Nephron (organoid): ENCODE measurements around the gene HINT2.

Experiments used
- H3K27ac Mint-ChIP-seq, 3 experiments: 2 replicates each; pipeline ENCODE4 v1.8.0; 2020; ENCODE audit warnings: mixed read lengths in 3 of 3, mild to moderate bottlenecking in 2 of 3, moderate library complexity in 1 of 3
- H3K27me3 Mint-ChIP-seq: 2 replicates; pipeline ENCODE4 v1.8.0; 2021; ENCODE audit warnings: low read depth, mild to moderate bottlenecking, moderate library complexity, mixed read lengths
- H3K36me3 Mint-ChIP-seq: 2 replicates; pipeline ENCODE4 v1.8.0; 2020; ENCODE audit warnings: low read depth, mixed read lengths
- H3K4me1 Mint-ChIP-seq: 2 replicates; pipeline ENCODE4 v1.8.0; 2020; ENCODE audit warnings: mixed read lengths
- H3K4me3 Mint-ChIP-seq, 3 experiments: 2 replicates each; pipeline ENCODE4 v1.8.0; 2020; ENCODE audit warnings: mild to moderate bottlenecking in 3 of 3, mixed read lengths in 3 of 3, moderate library complexity in 2 of 3
- H3K9me3 Mint-ChIP-seq: 2 replicates; pipeline ENCODE4 v1.8.0; 2020; ENCODE audit warnings: mixed read lengths
- TF ChIP-seq, protein P1 (sequence below), 3 experiments: fragments of 200-600 bp; sonication (generic); IDR thresholded peaks; one replicate each; pipeline ENCODE4 v1.5.0; 2021; ENCODE audit warnings: antibody characterized with exemption in 3 of 3; ENCODE audit not compliant: unreplicated experiment in 3 of 3

HINT2 gene

DNA sequence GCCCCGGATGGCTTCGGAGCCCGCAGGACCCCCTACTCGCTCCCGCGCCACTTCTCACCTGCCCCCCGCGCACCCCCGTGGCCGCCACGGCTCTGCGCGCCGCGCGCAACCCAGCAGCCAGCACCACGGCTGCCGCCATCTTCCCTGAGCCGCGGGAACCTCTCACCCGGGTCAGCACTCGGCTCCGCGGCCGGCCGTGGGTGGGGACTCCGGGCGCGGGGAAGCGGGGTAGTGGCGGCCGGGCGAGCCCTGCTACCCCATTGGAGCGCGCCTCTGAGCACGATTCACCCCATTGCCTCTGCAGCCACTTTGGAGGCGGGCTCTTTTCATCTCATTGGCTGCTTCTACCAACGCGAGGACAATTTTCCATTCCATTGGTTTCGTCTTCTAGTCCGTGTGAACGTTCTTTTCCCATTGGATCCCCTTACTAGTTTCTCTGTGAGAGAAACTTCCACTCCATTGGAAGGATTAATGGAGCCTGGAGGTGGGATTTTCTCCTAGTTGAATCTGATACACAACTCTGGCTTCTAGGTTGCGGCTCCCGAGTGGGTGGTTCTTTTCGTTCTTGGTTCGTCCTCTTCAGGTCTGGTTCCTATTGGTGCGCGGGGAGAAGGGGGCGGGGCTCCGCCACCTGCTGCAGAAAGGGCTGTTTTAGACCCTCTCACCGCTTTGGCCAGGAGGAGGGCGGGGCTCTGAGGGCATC is at the start of gene HINT2:
Gene HINT2, minus strand, starts transcription at position 202 of the 703 bp plus-strand sequence. Its CDS starts 63 bp downstream, at position 139.
- peaks cover 36% of the 10 kb centered on the region for H3K4me1 Mint-ChIP-seq
- H3K36me3 Mint-ChIP-seq = no peaks in the 10 kb centered on the region
- peak within 1 kb of the TSS; percentile 86 to 97 (median 94) for H3K27ac Mint-ChIP-seq
- peak within 1 kb of the TSS; percentile 88 to 94 (median 92) for H3K4me3 Mint-ChIP-seq
- H3K27me3 Mint-ChIP-seq = no peaks in the 10 kb centered on the region
- TF ChIP-seq, protein P1, sequence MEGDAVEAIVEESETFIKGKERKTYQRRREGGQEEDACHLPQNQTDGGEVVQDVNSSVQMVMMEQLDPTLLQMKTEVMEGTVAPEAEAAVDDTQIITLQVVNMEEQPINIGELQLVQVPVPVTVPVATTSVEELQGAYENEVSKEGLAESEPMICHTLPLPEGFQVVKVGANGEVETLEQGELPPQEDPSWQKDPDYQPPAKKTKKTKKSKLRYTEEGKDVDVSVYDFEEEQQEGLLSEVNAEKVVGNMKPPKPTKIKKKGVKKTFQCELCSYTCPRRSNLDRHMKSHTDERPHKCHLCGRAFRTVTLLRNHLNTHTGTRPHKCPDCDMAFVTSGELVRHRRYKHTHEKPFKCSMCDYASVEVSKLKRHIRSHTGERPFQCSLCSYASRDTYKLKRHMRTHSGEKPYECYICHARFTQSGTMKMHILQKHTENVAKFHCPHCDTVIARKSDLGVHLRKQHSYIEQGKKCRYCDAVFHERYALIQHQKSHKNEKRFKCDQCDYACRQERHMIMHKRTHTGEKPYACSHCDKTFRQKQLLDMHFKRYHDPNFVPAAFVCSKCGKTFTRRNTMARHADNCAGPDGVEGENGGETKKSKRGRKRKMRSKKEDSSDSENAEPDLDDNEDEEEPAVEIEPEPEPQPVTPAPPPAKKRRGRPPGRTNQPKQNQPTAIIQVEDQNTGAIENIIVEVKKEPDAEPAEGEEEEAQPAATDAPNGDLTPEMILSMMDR (IDR thresholded peaks at IDR 0.05; ENCODE audit: unreplicated experiment in 3 of 3) = no peak
- no peaks in the 10 kb centered on the region for H3K9me3 Mint-ChIP-seq

DNA sequence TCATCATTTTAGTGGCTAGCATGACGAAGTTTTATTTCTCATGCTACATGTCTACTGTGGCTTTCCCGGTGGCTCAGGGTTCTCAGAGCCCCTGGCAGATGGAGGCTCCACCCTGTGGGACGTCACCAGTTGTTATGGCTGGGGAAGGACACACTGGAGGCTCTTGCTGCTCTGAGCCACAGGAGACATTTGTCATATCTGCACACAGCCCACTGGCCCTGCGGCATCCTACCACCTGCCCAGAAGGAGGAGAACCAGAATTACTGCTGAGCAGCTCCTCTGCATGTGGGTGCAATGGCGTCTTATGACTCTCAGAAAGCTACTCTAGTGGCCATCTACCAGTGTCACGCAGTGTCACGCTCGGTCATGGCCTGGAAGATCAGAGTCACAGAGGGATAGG is 48.7 kb upstream of the HINT2 start:
- Mint-ChIP-seq H3K9me3 (no peaks in the 10 kb centered on the region), H3K27me3 (peaks cover 21% of the 10 kb centered on the region), H3K36me3 (no peaks in the 10 kb centered on the region), H3K4me3 (no peak overlapping the region), H3K4me1 (no peaks in the 10 kb centered on the region), H3K27ac (no peak overlapping the region)
- TF ChIP-seq, protein P1 (IDR thresholded peaks at IDR 0.05; ENCODE audit: unreplicated experiment in 3 of 3) = no peak

DNA sequence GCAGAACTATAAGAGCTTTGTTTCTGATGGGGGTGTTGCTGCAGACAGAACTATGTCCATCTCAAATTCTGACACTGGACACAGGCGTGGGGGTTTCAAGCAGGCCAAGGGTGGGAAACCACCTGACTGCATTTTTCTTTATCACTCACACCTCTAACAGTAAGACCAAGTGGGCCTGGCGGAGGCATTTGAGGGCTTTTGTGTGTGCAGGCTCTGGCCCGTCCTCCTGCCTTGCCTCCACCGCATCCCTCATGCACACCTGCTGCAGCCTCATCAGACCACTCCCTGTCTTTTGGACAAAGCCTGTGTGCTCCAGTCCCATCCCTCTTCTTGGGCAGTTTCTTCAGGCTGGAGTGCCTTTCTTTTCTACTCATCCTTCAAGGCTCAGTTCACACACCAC is 47.5 kb upstream of the HINT2 start:
- H3K4me3 Mint-ChIP-seq = no peak overlapping the region
- H3K9me3 Mint-ChIP-seq = no peaks in the 10 kb centered on the region
- H3K36me3 Mint-ChIP-seq = no peaks in the 10 kb centered on the region
- H3K27ac Mint-ChIP-seq = no peak overlapping the region
- no peaks in the 10 kb centered on the region for H3K4me1 Mint-ChIP-seq
- TF ChIP-seq, protein P1 (IDR thresholded peaks at IDR 0.05; ENCODE audit: unreplicated experiment in 3 of 3) = no peak
- H3K27me3 Mint-ChIP-seq = peaks cover 21% of the 10 kb centered on the region

DNA sequence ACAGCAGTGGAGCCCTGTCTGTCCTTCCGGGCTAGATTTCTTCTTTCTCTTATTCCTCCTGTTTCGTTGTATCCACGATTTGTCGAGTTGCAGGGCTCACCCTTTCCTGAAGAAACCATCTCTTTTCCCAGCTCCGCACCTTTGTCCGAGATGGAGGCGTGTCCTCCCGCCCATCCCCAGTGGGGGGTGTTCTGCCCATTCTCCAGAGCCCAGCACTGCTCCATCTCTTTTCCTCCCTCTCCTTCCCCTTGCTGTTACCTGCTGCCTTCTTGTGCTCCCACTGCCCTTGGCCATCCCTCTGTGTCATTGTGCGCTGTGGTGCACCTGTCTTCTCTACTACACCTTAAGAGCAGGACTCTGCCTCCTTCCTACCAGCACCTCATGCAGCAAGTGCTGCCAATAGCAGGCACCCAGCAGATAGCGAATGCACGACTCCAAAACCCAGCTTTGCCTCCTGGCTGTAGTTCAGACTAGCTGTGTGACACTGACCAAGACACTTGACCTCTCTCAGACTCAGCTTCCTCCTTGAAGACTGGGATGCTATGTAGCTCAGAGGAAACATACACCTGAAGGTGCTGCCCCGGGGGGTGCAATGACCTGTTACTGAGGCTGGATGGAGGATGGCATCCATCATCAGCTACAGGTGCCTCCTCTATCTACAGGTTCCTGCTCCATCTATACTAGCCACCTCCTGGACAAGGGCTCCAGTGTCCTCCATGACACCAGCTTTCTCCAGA is 46.5 kb upstream of the HINT2 start:
- H3K27ac Mint-ChIP-seq = no peak overlapping the region
- no peaks in the 10 kb centered on the region for H3K36me3 Mint-ChIP-seq
- TF ChIP-seq, protein P1 (IDR thresholded peaks at IDR 0.05; ENCODE audit: unreplicated experiment in 3 of 3) = no peak
- no peaks in the 10 kb centered on the region for H3K4me1 Mint-ChIP-seq
- peaks cover 21% of the 10 kb centered on the region for H3K27me3 Mint-ChIP-seq
- H3K9me3 Mint-ChIP-seq = no peaks in the 10 kb centered on the region
- no peak overlapping the region for H3K4me3 Mint-ChIP-seq

DNA sequence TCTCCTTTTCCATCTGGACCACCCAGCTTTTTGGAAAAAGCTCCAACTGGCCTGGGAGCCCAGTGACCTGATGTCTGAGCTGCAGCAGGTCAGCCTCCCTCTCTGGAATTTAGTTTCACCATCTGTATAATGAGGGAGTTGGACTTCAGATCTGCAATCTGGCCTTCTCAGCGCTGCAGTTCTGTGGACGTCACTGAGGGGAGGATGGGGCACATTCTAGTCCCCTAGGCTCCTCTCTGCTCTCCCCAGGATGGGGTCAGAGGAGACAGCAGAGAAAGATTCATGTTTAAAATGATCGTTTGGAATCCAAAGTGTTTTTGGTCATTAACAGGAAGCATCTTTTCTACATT is 45.1 kb upstream of the HINT2 start:
- H3K36me3 Mint-ChIP-seq = peaks cover 3% of the 10 kb centered on the region
- H3K4me1 Mint-ChIP-seq = no peaks in the 10 kb centered on the region
- H3K27me3 Mint-ChIP-seq = peaks cover 18% of the 10 kb centered on the region
- no peaks in the 10 kb centered on the region for H3K9me3 Mint-ChIP-seq
- H3K27ac Mint-ChIP-seq = no peak overlapping the region
- H3K4me3 Mint-ChIP-seq = no peak overlapping the region
- TF ChIP-seq, protein P1 (IDR thresholded peaks at IDR 0.05; ENCODE audit: unreplicated experiment in 3 of 3) = no peak
